Upper lobe of right lung (tissue), 1 donor: ENCODE results near the gene TTI1. TPM values are rescaled to one million over a fixed set of nuclear protein-coding genes. Genes with fewer than 3 reads are reported as not detected.

Experiments
- ATAC-seq: fragments of 200-7000 bp; cut with Tn5 transposase; one replicate; pipeline ENCODE4 v1.9.1; 2020; ENCODE audit warnings: mild to moderate bottlenecking, moderate library complexity
- DNase-seq: peaks from one replicate; pipeline ENCODE4 v3.0.0-alpha.2; 2020
- H3K27ac ChIP-seq: fragments of 200-600 bp; one replicate; pipeline ENCODE4 v1.8.0; 2022
- H3K27me3 ChIP-seq: fragments of 200-600 bp; one replicate; pipeline ENCODE4 v1.8.0; 2022; ENCODE audit warnings: mild to moderate bottlenecking
- H3K36me3 ChIP-seq: fragments of 200-600 bp; one replicate; pipeline ENCODE4 v1.8.0; 2022
- H3K4me1 ChIP-seq: fragments of 200-600 bp; one replicate; pipeline ENCODE4 v1.8.0; 2022
- H3K4me3 ChIP-seq: fragments of 200-600 bp; one replicate; pipeline ENCODE4 v1.8.0; 2022; ENCODE audit warnings: mild to moderate bottlenecking
- H3K9me3 ChIP-seq: fragments of 200-600 bp; one replicate; pipeline ENCODE4 v1.8.0; 2022
- CTCF ChIP-seq: fragments of 200-600 bp; IDR thresholded peaks from one replicate; pipeline ENCODE4 v1.8.0; 2022; ENCODE audit warnings: antibody characterized with exemption
- intact Hi-C: fragments of 100-400 bp; cut with DNase I; formaldehyde crosslinking; loops from one replicate; pipeline ENCODE4 v1.11.0; 2022
- total RNA-seq: library from RNA; stranded (reverse); fragmentation: NEBNext Ultra II Directional; extraction: Animal tissue kit (Norgen Biotek cat#: 25700); gene quantifications from one replicate; pipeline ENCODE4 v1.2.1, GENCODE V29; 2021
- donor health status: DM: no; HTN: yes; CAD: no; lungs with severe emphysema.

The TTI1 gene
- total RNA-seq, 1 donor from 2014 or later, result 16.3 TPM

GRCh38 chr20:37990571-37991151 is 42.6 kb downstream of the TTI1 start:
- DNase-seq, result peak; percentile 80
- peak; percentile 66 for ATAC-seq
- Histone ChIP-seq H3K4me3 (no peak overlapping the region), H3K27me3 (no peaks in the 10 kb centered on the region), H3K9me3 (no peaks in the 10 kb centered on the region), H3K27ac (peak overlapping the region; percentile 74), H3K4me1 (peaks cover 80% of the 10 kb centered on the region), H3K36me3 (peaks cover 13% of the 10 kb centered on the region)
- no peak for TF ChIP-seq CTCF
- intact Hi-C loops, result no loop called here

GRCh38 chr20:37989601-37990295 is 43.5 kb downstream of the TTI1 start:
- peaks cover 74% of the 10 kb centered on the region for H3K4me1 ChIP-seq
- no peak overlapping the region for H3K4me3 ChIP-seq
- no peaks in the 10 kb centered on the region for H3K9me3 ChIP-seq
- no peak for TF ChIP-seq CTCF
- intact Hi-C loops, result no loop called here
- peaks cover 5% of the 10 kb centered on the region for H3K36me3 ChIP-seq
- H3K27ac ChIP-seq, result peak overlapping the region; percentile 74
- peak; percentile 78 for DNase-seq
- no peaks in the 10 kb centered on the region for H3K27me3 ChIP-seq
- ATAC-seq, result peak; percentile 75

DNA sequence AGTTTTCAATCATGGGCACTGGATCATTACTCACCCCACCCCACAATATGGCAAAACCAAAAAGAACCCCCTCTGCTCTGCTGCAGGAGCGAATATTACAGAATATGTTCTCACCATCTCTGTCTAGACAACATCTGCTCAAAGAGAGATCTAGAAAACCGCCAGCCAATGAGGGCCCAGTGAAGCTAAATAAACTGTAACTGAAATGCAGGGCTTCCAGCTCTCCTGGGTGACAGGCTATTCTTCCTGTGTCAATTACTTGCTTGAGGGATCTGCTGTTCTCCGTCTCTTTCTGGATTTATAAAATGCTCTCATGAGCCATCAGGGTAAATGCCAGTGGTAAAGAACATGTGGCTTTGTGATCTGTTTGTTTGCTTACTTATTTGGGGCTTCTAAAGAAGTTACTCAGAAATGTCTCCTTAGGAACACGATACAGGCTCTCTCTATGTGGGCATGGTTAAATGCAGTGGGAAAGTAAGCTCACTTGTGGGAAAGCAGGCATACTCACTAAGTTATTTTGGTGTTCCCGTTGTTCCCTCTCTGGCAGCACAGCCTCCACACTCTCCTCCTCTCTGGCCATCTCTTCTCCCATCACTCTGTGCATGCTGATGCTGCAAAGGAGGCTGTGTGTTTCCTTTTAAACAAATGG is 44.8 kb downstream of the TTI1 start:
- no peaks in the 10 kb centered on the region for H3K27me3 ChIP-seq
- no peak for TF ChIP-seq CTCF
- H3K4me1 ChIP-seq, result peaks cover 71% of the 10 kb centered on the region
- intact Hi-C loops, result no loop called here
- no peak overlapping the region for H3K4me3 ChIP-seq
- peaks cover 7% of the 10 kb centered on the region for H3K36me3 ChIP-seq
- no peak for ATAC-seq
- no peak for DNase-seq
- H3K27ac ChIP-seq, result peak overlapping the region; percentile 74
- H3K9me3 ChIP-seq, result no peaks in the 10 kb centered on the region

DNA sequence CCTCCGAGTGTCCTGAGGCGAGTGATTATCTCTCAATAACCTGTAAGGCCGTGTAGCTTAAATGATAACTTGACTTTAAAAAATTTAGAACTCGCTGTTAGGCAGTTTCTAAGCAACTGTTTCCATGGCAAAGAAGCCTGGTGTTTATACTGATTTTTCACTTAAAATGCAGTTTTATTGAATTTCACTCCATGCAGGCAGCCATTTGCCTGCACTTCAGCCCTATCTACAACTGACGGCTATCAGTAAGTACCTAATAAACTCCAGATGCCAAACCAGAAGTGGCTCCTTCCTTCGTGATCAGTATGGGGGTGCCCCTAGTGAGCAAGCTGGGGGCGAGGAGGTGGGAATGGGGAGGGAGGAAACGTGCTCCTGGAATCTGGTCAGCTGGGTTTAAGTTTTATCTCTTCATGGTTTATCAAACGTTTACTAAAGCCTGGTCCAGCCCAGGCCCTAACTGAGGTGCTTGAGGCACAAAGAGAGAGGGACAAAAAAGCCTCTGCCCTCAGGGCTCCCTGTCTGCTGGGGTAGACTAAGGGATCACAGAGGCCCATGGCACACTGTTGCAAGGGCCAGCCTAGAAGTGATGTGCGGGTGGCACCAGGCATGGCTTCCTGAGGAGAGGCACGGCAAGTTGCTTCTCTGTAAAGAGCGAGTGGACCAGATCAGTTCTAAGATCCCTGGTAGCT is 45.5 kb downstream of the TTI1 start:
- no peak for DNase-seq
- H3K36me3 ChIP-seq, result peaks cover 11% of the 10 kb centered on the region
- no peaks in the 10 kb centered on the region for H3K27me3 ChIP-seq
- H3K4me3 ChIP-seq, result no peak overlapping the region
- peaks cover 66% of the 10 kb centered on the region for H3K4me1 ChIP-seq
- H3K27ac ChIP-seq, result peak overlapping the region; percentile 74
- H3K9me3 ChIP-seq, result no peaks in the 10 kb centered on the region
- no peak for TF ChIP-seq CTCF
- no peak for ATAC-seq
- intact Hi-C loops, result no loop called here

DNA sequence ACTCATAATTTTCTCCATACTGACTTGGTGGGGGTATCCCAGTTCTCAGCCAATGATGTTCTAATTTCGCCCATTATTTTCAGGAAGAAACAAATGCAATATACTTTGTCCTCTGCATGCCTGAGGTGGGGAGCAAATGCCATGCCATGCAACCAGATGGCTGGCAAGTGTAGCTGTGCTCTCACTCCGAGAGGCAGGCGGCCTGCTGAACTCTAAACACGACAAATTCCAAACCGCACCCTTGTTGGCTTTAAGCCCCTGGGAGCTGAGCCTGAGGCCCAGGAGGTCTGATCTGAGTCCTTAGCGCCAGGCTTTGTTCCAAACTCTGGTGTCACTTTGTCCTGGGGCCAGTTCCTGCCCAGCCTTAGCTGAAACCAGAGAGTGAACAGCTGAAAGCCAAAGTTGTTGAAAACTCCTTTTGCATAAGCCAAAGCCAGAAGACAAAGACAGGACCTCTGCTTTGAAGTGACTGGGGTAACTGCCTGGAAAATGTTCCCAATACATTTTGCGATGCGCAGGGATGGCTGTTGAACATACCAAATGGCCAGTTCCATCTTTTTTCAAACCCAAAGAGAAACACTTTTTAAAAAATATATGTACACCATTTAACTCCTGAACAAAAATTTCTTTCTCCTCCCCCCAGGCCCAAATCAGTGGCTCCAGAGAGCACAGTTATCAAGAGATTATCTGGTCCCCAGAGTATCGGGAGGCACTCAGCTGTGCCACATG is 46.2 kb downstream of the TTI1 start:
- Histone ChIP-seq H3K27ac (peak overlapping the region; percentile 82), H3K27me3 (no peaks in the 10 kb centered on the region), H3K4me3 (no peak overlapping the region), H3K4me1 (peaks cover 59% of the 10 kb centered on the region), H3K36me3 (peaks cover 14% of the 10 kb centered on the region), H3K9me3 (no peaks in the 10 kb centered on the region)
- no peak for TF ChIP-seq CTCF
- DNase-seq (peak; percentile 84), ATAC-seq (peak; percentile 80)
- intact Hi-C loops, result no loop called here
